Fibroblast of lung (primary cell): Measurements from ENCODE around the gene ZC3H8.

Experiments used
- CTCF ChIP-seq, 2 donors: IDR thresholded peaks in 1 of 2; conservative IDR thresholded peaks in 1 of 2; 1 replicate in 1 of 2; 2 replicates in 1 of 2; pipeline ENCODE4 v1.5.1; 2011 to 2012; ENCODE audit warnings: low read length in 2 of 2, control low read depth in 1 of 2, inconsistent platforms in 1 of 2, low read depth in 1 of 2, mild to moderate bottlenecking in 1 of 2
- EZH2 ChIP-seq: IDR thresholded peaks from 2 replicates; pipeline ENCODE4 v1.5.1; 2012; ENCODE audit warnings: low read length, control low read depth, mild to moderate bottlenecking; ENCODE audit errors: missing control alignments

- no peak for TF ChIP-seq EZH2
- no peak for TF ChIP-seq CTCF (conservative IDR thresholded peaks at IDR 0.05 in 1 of 2, IDR thresholded peaks at IDR 0.05 in 1 of 2; ENCODE audit: low read depth in 1 of 2, low read length in 2 of 2)
Measured at GRCh38 chr2:112242384-112242783, 12.5 kb downstream of the ZC3H8 start.
